GM23338 (cell line): Measurements from ENCODE around the gene ELL2.

Source experiments
- CREB1 ChIP-seq: fragments of 250-450 bp; sonication (Bioruptor Pico); IDR thresholded peaks from 2 replicates; pipeline ENCODE4 v1.5.0; 2020; ENCODE audit warnings: low read depth, mild to moderate bottlenecking, moderate library complexity
- CTCF ChIP-seq, 2 experiments: fragments of 200-600 bp in 1 of 2; sonication (generic) in 1 of 2; conservative IDR thresholded peaks; 2 replicates each; pipeline versions ENCODE4 v1.5.1 to v1.6.1; 2016 to 2017; ENCODE audit warnings: antibody characterized with exemption in 2 of 2, low read depth in 2 of 2, mild to moderate bottlenecking in 2 of 2, moderate library complexity in 1 of 2
- EZH2 ChIP-seq: fragments of 200-600 bp; sonication (generic); IDR thresholded peaks from one replicate; pipeline ENCODE4 v1.8.0; 2017; ENCODE audit warnings: antibody characterized with exemption, mild to moderate bottlenecking, low read depth; ENCODE audit not compliant: unreplicated experiment
- EZH2phosphoT487 ChIP-seq: fragments of 200-600 bp; sonication (generic); IDR thresholded peaks from one replicate; pipeline ENCODE4 v1.8.1; 2018; ENCODE audit warnings: antibody characterized with exemption; ENCODE audit not compliant: unreplicated experiment
- NANOG ChIP-seq: IDR thresholded peaks from 2 replicates; pipeline ENCODE4 v1.6.1; 2016; ENCODE audit warnings: antibody characterized with exemption, borderline replicate concordance
- POLR2AphosphoS5 ChIP-seq: IDR thresholded peaks from 2 replicates; pipeline ENCODE4 v1.6.1; 2016; ENCODE audit warnings: antibody characterized with exemption, low read depth
- REST ChIP-seq: IDR thresholded peaks from one replicate; pipeline ENCODE4 v1.6.1; 2018; ENCODE audit warnings: antibody characterized with exemption; ENCODE audit not compliant: unreplicated experiment

- TF ChIP-seq CTCF (conservative IDR thresholded peaks at IDR 0.05; ENCODE audit: low read depth in 2 of 2) (no peak), EZH2phosphoT487 (no peak), REST (no peak), EZH2 (no peak), POLR2AphosphoS5 (no peak), NANOG (no peak), CREB1 (CRISPR knock-in tag) (no peak)
Measured at GRCh38 chr5:95878417-95879323, 83.0 kb downstream of the ELL2 start.
